ENCODE results near the gene LZIC.

DNA sequence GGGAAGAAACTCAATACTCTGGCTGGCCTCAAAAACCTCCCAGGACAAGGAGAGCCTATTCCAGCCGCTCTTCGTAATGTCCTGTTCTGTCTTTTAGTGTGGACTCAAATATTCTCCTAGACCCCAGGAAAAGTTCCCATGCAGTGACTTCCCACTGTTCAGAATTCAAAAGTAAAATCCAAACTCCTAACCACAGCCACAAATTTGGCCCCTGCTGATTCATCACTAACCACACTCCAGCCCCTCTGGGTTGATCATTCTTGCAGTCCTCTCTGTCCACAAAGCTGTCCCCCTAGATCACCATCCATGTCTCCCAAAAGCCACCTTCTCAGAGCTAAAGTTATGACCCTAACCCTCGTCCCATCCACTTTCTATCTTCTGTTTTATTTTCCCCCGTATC is 38.2 kb downstream of the LZIC start:
- TF ChIP-seq, protein P1, sequence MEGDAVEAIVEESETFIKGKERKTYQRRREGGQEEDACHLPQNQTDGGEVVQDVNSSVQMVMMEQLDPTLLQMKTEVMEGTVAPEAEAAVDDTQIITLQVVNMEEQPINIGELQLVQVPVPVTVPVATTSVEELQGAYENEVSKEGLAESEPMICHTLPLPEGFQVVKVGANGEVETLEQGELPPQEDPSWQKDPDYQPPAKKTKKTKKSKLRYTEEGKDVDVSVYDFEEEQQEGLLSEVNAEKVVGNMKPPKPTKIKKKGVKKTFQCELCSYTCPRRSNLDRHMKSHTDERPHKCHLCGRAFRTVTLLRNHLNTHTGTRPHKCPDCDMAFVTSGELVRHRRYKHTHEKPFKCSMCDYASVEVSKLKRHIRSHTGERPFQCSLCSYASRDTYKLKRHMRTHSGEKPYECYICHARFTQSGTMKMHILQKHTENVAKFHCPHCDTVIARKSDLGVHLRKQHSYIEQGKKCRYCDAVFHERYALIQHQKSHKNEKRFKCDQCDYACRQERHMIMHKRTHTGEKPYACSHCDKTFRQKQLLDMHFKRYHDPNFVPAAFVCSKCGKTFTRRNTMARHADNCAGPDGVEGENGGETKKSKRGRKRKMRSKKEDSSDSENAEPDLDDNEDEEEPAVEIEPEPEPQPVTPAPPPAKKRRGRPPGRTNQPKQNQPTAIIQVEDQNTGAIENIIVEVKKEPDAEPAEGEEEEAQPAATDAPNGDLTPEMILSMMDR (IDR thresholded peaks at IDR 0.05 in 4 of 5, conservative IDR thresholded peaks at IDR 0.05 in 1 of 5): no peak
- TF ChIP-seq POLR2A (IDR thresholded peaks at IDR 0.05): no peak
